SK-N-SH treated with all-trans-retinoic acid at 6 μM for 48 hours (cell line): ENCODE measurements around the gene PTPN11.

Source experiments
- ATAC-seq: fragments of 200-7000 bp; cut with Tn5 transposase; 3 replicates; pipeline ENCODE4 v1.9.1; 2020; ENCODE audit warnings: mild to moderate bottlenecking, moderate library complexity
- ARNTL ChIP-seq: fragments of 450-650 bp; formaldehyde crosslinking; IDR thresholded peaks from 2 replicates; pipeline ENCODE4 v1.5.0; 2020; ENCODE audit warnings: low read depth, mild to moderate bottlenecking, moderate library complexity, borderline replicate concordance
- CSDC2 ChIP-seq: fragments of 250-450 bp; sonication (Bioruptor Pico); IDR thresholded peaks from 2 replicates; pipeline ENCODE4 v1.5.0; 2020; ENCODE audit warnings: mild to moderate bottlenecking, moderate library complexity
- ESRRG ChIP-seq: fragments of 250-450 bp; sonication (Bioruptor Pico); IDR thresholded peaks from 2 replicates; pipeline ENCODE4 v1.6.1; 2021; ENCODE audit warnings: mild to moderate bottlenecking
- GLIS3 ChIP-seq: fragments of 250-450 bp; sonication (Bioruptor Pico); IDR thresholded peaks from 2 replicates; pipeline ENCODE4 v1.5.0; 2020; ENCODE audit warnings: mild to moderate bottlenecking, moderate library complexity
- ISL1 ChIP-seq: fragments of 250-450 bp; sonication (Bioruptor Pico); IDR thresholded peaks from 2 replicates; pipeline ENCODE4 v2.1.2; 2022; ENCODE audit warnings: mild to moderate bottlenecking, moderate library complexity
- OSR1 ChIP-seq: fragments of 250-450 bp; sonication (Bioruptor Pico); IDR thresholded peaks from 2 replicates; pipeline ENCODE4 v1.8.0; 2022; ENCODE audit warnings: moderate library complexity, mild to moderate bottlenecking, inconsistent platforms
- PATZ1 ChIP-seq: fragments of 250-450 bp; sonication (Bioruptor Pico); IDR thresholded peaks from 2 replicates; pipeline ENCODE4 v1.8.0; 2020; ENCODE audit warnings: mild to moderate bottlenecking, moderate library complexity, borderline replicate concordance
- PPARA ChIP-seq: fragments of 250-450 bp; sonication (Bioruptor Pico); IDR thresholded peaks from 2 replicates; pipeline ENCODE4 v1.5.0; 2020; ENCODE audit warnings: mild to moderate bottlenecking, borderline replicate concordance
- SNAI2 ChIP-seq: fragments of 250-450 bp; sonication (Bioruptor Pico); IDR thresholded peaks from 2 replicates; pipeline ENCODE4 v1.5.0; 2020; ENCODE audit warnings: mild to moderate bottlenecking, moderate library complexity
- TCF4 ChIP-seq: fragments of 250-450 bp; sonication (Bioruptor Pico); IDR thresholded peaks from 2 replicates; pipeline ENCODE4 v1.8.0; 2021; ENCODE audit warnings: mild to moderate bottlenecking, moderate library complexity, borderline replicate concordance
- TOX ChIP-seq: fragments of 250-450 bp; sonication (Bioruptor Pico); IDR thresholded peaks from 2 replicates; pipeline ENCODE4 v1.8.0; 2021; ENCODE audit warnings: mild to moderate bottlenecking, moderate library complexity, borderline replicate concordance
- TSHZ2 ChIP-seq: fragments of 250-450 bp; sonication (Bioruptor Pico); IDR thresholded peaks from 2 replicates; pipeline ENCODE4 v1.5.0; 2020; ENCODE audit warnings: mild to moderate bottlenecking, moderate library complexity
- ZC3H10 ChIP-seq: fragments of 250-450 bp; sonication (Bioruptor Pico); IDR thresholded peaks from 2 replicates; pipeline ENCODE4 v1.5.1; 2021; ENCODE audit warnings: mild to moderate bottlenecking, moderate library complexity
- ZFP3 ChIP-seq: fragments of 250-450 bp; sonication (Bioruptor Pico); IDR thresholded peaks from 2 replicates; pipeline ENCODE4 v1.5.0; 2020; ENCODE audit warnings: mild to moderate bottlenecking, moderate library complexity
- ZFP30 ChIP-seq: fragments of 450-650 bp; formaldehyde crosslinking; IDR thresholded peaks from 2 replicates; pipeline ENCODE4 v1.5.0; 2022; ENCODE audit warnings: mild to moderate bottlenecking, moderate library complexity
- ZNF70 ChIP-seq: fragments of 450-650 bp; formaldehyde crosslinking; IDR thresholded peaks from 2 replicates; pipeline ENCODE4 v1.5.0; 2020; ENCODE audit warnings: mild to moderate bottlenecking, moderate library complexity
- ZNF8 ChIP-seq: fragments of 450-650 bp; formaldehyde crosslinking; IDR thresholded peaks from 2 replicates; pipeline ENCODE4 v1.5.0; 2020; ENCODE audit warnings: mild to moderate bottlenecking, moderate library complexity
- TF ChIP-seq, protein P1 (sequence below): fragments of 250-450 bp; sonication (Bioruptor Pico); IDR thresholded peaks from 2 replicates; pipeline ENCODE4 v1.5.1; 2021; ENCODE audit warnings: mild to moderate bottlenecking, moderate library complexity
- TF ChIP-seq, protein P2 (sequence below): fragments of 250-450 bp; sonication (Bioruptor Pico); IDR thresholded peaks from 2 replicates; pipeline ENCODE4 v1.5.1; 2020; ENCODE audit warnings: low read depth, mild to moderate bottlenecking, moderate library complexity

Gene PTPN11

DNA sequence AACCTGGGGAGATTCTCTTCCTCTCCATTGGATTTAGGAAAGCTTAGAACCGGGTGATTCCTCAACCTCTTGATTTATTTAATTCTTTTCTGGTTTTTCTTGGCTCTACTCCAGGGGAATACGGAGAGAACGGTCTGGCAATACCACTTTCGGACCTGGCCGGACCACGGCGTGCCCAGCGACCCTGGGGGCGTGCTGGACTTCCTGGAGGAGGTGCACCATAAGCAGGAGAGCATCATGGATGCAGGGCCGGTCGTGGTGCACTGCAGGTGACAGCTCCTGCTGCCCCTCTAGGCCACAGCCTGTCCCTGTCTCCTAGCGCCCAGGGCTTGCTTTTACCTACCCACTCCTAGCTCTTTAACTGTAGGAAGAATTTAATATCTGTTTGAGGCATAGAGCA lies 67.6 kb downstream of the PTPN11 start:
- no peak for ATAC-seq
- TF ChIP-seq ZNF70 (no peak), ZC3H10 (CRISPR knock-in tag) (no peak), CSDC2 (CRISPR knock-in tag) (no peak), OSR1 (no peak), ARNTL (CRISPR knock-in tag) (no peak), ISL1 (CRISPR knock-in tag) (no peak), ZFP30 (no peak), TSHZ2 (CRISPR knock-in tag) (no peak), TCF4 (CRISPR knock-in tag) (no peak), ESRRG (CRISPR knock-in tag) (no peak), ZFP3 (CRISPR knock-in tag) (no peak), ZNF8 (CRISPR knock-in tag) (no peak), TOX (CRISPR knock-in tag) (no peak)
- TF ChIP-seq, protein P1, sequence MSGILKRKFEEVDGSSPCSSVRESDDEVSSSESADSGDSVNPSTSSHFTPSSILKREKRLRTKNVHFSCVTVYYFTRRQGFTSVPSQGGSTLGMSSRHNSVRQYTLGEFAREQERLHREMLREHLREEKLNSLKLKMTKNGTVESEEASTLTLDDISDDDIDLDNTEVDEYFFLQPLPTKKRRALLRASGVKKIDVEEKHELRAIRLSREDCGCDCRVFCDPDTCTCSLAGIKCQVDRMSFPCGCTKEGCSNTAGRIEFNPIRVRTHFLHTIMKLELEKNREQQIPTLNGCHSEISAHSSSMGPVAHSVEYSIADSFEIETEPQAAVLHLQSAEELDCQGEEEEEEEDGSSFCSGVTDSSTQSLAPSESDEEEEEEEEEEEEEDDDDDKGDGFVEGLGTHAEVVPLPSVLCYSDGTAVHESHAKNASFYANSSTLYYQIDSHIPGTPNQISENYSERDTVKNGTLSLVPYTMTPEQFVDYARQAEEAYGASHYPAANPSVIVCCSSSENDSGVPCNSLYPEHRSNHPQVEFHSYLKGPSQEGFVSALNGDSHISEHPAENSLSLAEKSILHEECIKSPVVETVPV (CRISPR knock-in tag), result no peak
- TF ChIP-seq, protein P2, sequence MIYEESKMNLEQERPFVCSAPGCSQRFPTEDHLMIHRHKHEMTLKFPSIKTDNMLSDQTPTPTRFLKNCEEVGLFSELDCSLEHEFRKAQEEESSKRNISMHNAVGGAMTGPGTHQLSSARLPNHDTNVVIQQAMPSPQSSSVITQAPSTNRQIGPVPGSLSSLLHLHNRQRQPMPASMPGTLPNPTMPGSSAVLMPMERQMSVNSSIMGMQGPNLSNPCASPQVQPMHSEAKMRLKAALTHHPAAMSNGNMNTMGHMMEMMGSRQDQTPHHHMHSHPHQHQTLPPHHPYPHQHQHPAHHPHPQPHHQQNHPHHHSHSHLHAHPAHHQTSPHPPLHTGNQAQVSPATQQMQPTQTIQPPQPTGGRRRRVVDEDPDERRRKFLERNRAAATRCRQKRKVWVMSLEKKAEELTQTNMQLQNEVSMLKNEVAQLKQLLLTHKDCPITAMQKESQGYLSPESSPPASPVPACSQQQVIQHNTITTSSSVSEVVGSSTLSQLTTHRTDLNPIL (CRISPR knock-in tag), result no peak

DNA sequence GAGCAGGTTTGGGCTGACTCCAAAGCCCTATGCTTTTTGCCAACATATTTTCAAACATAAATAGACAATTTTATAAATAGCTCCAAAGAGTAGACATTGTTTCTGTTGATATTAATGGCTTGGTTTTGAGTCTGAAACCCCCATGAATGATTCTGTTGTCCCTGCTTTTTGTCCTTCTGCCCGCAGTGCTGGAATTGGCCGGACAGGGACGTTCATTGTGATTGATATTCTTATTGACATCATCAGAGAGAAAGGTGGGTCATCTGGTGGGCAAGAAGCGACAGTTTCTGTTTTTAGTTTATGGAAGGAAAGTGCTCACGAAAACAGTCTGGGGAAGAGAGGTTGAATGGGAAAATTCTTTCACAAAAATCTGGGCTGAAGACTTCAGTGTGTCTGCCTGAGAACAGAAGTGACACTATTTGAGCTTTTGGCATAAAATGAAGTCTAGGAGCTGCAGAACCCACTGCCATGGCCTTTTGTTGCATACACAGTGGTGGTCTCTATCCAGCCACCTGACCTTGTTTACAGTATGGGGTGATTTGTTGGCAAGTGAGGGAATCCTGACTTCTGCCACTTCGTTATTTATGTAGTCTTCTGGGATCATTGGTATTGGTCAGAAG lies 69.6 kb downstream of the PTPN11 start:
- TF ChIP-seq SNAI2 (CRISPR knock-in tag), result no peak
- TF ChIP-seq ZC3H10 (CRISPR knock-in tag), result no peak
- TF ChIP-seq ZFP30, result no peak
- TF ChIP-seq GLIS3 (CRISPR knock-in tag), result no peak
- ATAC-seq, result no peak

- TF ChIP-seq TSHZ2 (CRISPR knock-in tag), result no peak
- TF ChIP-seq ZNF8 (CRISPR knock-in tag), result no peak
- TF ChIP-seq CSDC2 (CRISPR knock-in tag), result no peak
- TF ChIP-seq PPARA (CRISPR knock-in tag), result no peak
- TF ChIP-seq, all 23 proteins: peak for 0
- ATAC-seq, result no peak
Observed at GRCh38 chr12:112489456-112489855, 70.7 kb downstream of the PTPN11 start.

DNA sequence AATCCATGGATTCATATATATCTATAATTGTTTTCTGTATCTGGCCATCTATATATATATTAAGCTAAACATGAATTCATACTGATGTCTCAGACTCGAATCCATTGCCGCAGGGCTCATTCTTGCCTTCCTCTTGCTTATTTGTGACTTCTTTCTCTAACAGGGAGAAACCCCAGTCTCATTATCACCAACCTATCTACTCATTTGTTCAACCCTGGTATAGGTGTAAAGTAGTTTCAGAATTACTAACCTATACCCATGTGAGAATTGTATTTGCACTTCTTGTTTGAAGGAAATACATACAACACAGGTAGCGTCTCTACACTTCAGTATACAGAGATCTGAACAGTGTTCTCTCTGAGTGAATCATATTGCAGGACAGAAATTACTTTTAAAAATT lies 77.7 kb downstream of the PTPN11 start:
- TF ChIP-seq PATZ1 (CRISPR knock-in tag) (no peak), ZNF8 (CRISPR knock-in tag) (no peak), ZFP30 (no peak), TOX (CRISPR knock-in tag) (no peak)
- no peak for ATAC-seq
